IMR-90 (cell line): Measurements from ENCODE around the gene MAPKAPK5. TPM values are rescaled to one million over a fixed set of nuclear protein-coding genes. Genes with fewer than 3 reads are reported as not detected.

Experiments used
- ATAC-seq: fragments of 200-7000 bp; cut with Tn5 transposase; 2 replicates; pipeline ENCODE4 v1.9.1; 2020; ENCODE audit warnings: low read depth, mild to moderate bottlenecking, moderate library complexity
- BruUV-seq: library from RNA; stranded (reverse); fragments of 400-500 nt; replicated peaks from 2 replicates; lab custom pipeline; 2021; lab: Mats Ljungman, UMichigan
- CTCF ChIA-PET: fragments of 300-600 bp; formaldehyde crosslinking; extraction: SDS; loops from one replicate; lab custom pipeline; 2021; ENCODE audit warnings: antibody characterized with exemption; lab: Yijun Ruan, JAX
- POLR2A ChIA-PET: fragments of 300-600 bp; sonication (Branson Sonifier 250); formaldehyde crosslinking; loops from one replicate; lab custom pipeline; 2022; ENCODE audit warnings: antibody characterized with exemption; ENCODE audit not compliant: unreplicated experiment; lab: Charles Lee
- DNase-seq: peaks from one replicate; pipeline ENCODE4 v3.0.0; 2013
- H2AFZ ChIP-seq: replicated peaks from 2 replicates; pipeline ENCODE3; 2013; ENCODE audit warnings: low read length, mild to moderate bottlenecking; ENCODE audit not compliant: poor library complexity
- H2AK5ac ChIP-seq: 2 replicates; pipeline ENCODE4 v1.6.1; 2013; ENCODE audit warnings: low read depth, low read length, inconsistent platforms
- H2AK9ac ChIP-seq: replicated peaks from 2 replicates; pipeline ENCODE3; 2013; ENCODE audit warnings: mild to moderate bottlenecking, low read depth, low read length, moderate library complexity; ENCODE audit not compliant: poor library complexity
- H2BK120ac ChIP-seq: 2 replicates; pipeline ENCODE4 v1.6.1; 2013; ENCODE audit warnings: low read depth, low read length, inconsistent platforms
- H2BK15ac ChIP-seq: 3 replicates; pipeline ENCODE4 v1.6.1; 2013; ENCODE audit warnings: low read depth, low read length, inconsistent platforms
- H2BK20ac ChIP-seq: 2 replicates; pipeline ENCODE4 v1.6.1; 2013; ENCODE audit warnings: low read depth, mild to moderate bottlenecking, inconsistent platforms, low read length, moderate library complexity
- H2BK5ac ChIP-seq: 2 replicates; pipeline ENCODE4 v1.6.1; 2013; ENCODE audit warnings: mild to moderate bottlenecking, low read depth, low read length, inconsistent platforms; ENCODE audit not compliant: poor library complexity, severe bottlenecking
- H3K14ac ChIP-seq: replicated peaks from 2 replicates; pipeline ENCODE4 v1.6.1; 2013; ENCODE audit warnings: low read depth, low read length, inconsistent platforms
- H3K18ac ChIP-seq: 2 replicates; pipeline ENCODE4 v1.6.1; 2013; ENCODE audit warnings: low read depth, low read length, control low read depth
- H3K23ac ChIP-seq: 2 replicates; pipeline ENCODE4 v1.6.1; 2013; ENCODE audit warnings: low read depth, low read length, inconsistent platforms
- H3K27ac ChIP-seq: 2 replicates; pipeline ENCODE4 v1.5.1; 2013; ENCODE audit warnings: mild to moderate bottlenecking, control low read depth, low read length; ENCODE audit not compliant: insufficient read depth
- H3K27me3 ChIP-seq: 2 replicates; pipeline ENCODE4 v1.6.1; 2013; ENCODE audit warnings: low read length; ENCODE audit not compliant: control insufficient read depth, insufficient read depth
- H3K36me3 ChIP-seq: 2 replicates; pipeline ENCODE4 v1.6.1; 2013; ENCODE audit warnings: low read length, mixed read lengths; ENCODE audit not compliant: control insufficient read depth, insufficient read depth
- H3K4ac ChIP-seq: 2 replicates; pipeline ENCODE4 v1.6.1; 2013; ENCODE audit warnings: low read depth, low read length, inconsistent platforms
- H3K4me1 ChIP-seq: 2 replicates; pipeline ENCODE4 v1.6.1; 2013; ENCODE audit warnings: low read length, mixed read lengths; ENCODE audit not compliant: control insufficient read depth, insufficient read depth
- H3K4me2 ChIP-seq: 2 replicates; pipeline ENCODE4 v1.6.1; 2013; ENCODE audit warnings: low read depth, mild to moderate bottlenecking, control low read depth, low read length, moderate library complexity
- H3K4me3 ChIP-seq: 2 replicates; pipeline ENCODE4 v1.5.1; 2013; ENCODE audit warnings: low read depth, mild to moderate bottlenecking, control low read depth, low read length, moderate library complexity; ENCODE audit not compliant: insufficient read depth
- H3K56ac ChIP-seq: 2 replicates; pipeline ENCODE4 v1.6.1; 2013; ENCODE audit warnings: low read length, inconsistent platforms; ENCODE audit not compliant: insufficient read depth; ENCODE audit errors: extremely low read depth
- H3K79me1 ChIP-seq, 2 experiments: 2 replicates each; pipeline ENCODE4 v1.6.1; 2013; ENCODE audit warnings: low read length in 2 of 2, inconsistent platforms in 1 of 2, low read depth in 1 of 2
- H3K9ac ChIP-seq: 2 replicates; pipeline ENCODE4 v1.6.1; 2013; ENCODE audit warnings: low read depth, low read length, control low read depth
- H3K9me1 ChIP-seq: 2 replicates; pipeline ENCODE4 v1.6.1; 2013; ENCODE audit warnings: low read length, inconsistent platforms; ENCODE audit not compliant: insufficient read depth
- H3K9me3 ChIP-seq: 2 replicates; pipeline ENCODE4 v1.6.1; 2013; ENCODE audit warnings: low read length; ENCODE audit not compliant: control insufficient read depth, insufficient read depth
- H4K20me1 ChIP-seq: 2 replicates; pipeline ENCODE4 v1.6.1; 2013; ENCODE audit warnings: low read length, inconsistent platforms; ENCODE audit not compliant: insufficient read depth
- H4K5ac ChIP-seq: 2 replicates; pipeline ENCODE4 v1.6.1; 2013; ENCODE audit warnings: mild to moderate bottlenecking, low read depth, low read length, control low read depth
- H4K8ac ChIP-seq, 2 experiments: 2 replicates each; pipeline ENCODE4 v1.6.1; 2013; ENCODE audit warnings: low read depth in 2 of 2, low read length in 2 of 2, control low read depth in 1 of 2, inconsistent platforms in 1 of 2
- H4K91ac ChIP-seq: 2 replicates; pipeline ENCODE4 v1.6.1; 2013; ENCODE audit warnings: low read depth, low read length, inconsistent platforms; ENCODE audit not compliant: insufficient read depth
- BHLHE40 ChIP-seq: fragments of 150-350 bp; IDR thresholded peaks from 2 replicates; pipeline ENCODE4 v1.6.1; 2016; ENCODE audit warnings: mild to moderate bottlenecking, low read depth, low read length
- CHD1 ChIP-seq: IDR thresholded peaks from 2 replicates; pipeline ENCODE4 v1.6.1; 2012; ENCODE audit warnings: low read depth, low read length, improper control_type of control experiment
- ELK1 ChIP-seq: fragments of 150-350 bp; IDR thresholded peaks from 2 replicates; pipeline ENCODE4 v1.6.1; 2016; ENCODE audit warnings: low read depth, mild to moderate bottlenecking, low read length, moderate library complexity, borderline replicate concordance
- MAFK ChIP-seq: IDR thresholded peaks from 2 replicates; pipeline ENCODE4 v1.6.1; 2012; ENCODE audit warnings: low read depth, low read length, improper control_type of control experiment
- MAZ ChIP-seq: IDR thresholded peaks from 2 replicates; pipeline ENCODE4 v1.6.1; 2012; ENCODE audit warnings: low read depth, mild to moderate bottlenecking, low read length, improper control_type of control experiment, moderate library complexity, borderline replicate concordance
- POLR2A ChIP-seq: IDR thresholded peaks from 2 replicates; pipeline ENCODE4 v1.6.1; 2012; ENCODE audit warnings: mild to moderate bottlenecking, low read depth, low read length
- RAD21 ChIP-seq: IDR thresholded peaks from 2 replicates; pipeline ENCODE4 v1.6.1; 2012; ENCODE audit warnings: low read length, improper control_type of control experiment
- RCOR1 ChIP-seq: IDR thresholded peaks from 2 replicates; pipeline ENCODE4 v1.6.1; 2012; ENCODE audit warnings: mild to moderate bottlenecking, low read length, improper control_type of control experiment; ENCODE audit not compliant: insufficient replicate concordance
- RFX5 ChIP-seq: IDR thresholded peaks from 2 replicates; pipeline ENCODE4 v1.8.0; 2012; ENCODE audit warnings: low read depth, mild to moderate bottlenecking, low read length, moderate library complexity
- WGBS, 2 experiments: methylation state at CpG; one replicate each; pipeline versions ENCODE4 v1.1.5 to v1.1.7; 2013; ENCODE audit warnings: missing lambda C conversion rate in 2 of 2; ENCODE audit not compliant: insufficient read length in 1 of 2; ENCODE audit errors: extremely low coverage in 2 of 2; 5-methylcytosine and 5-hydroxymethylcytosine counted together
- dilution Hi-C: fragments of 300-500 bp; cut with HindIII; formaldehyde crosslinking; loops from one replicate; pipeline ENCODE4 v1.14.3; 2018; ENCODE audit warnings: low sequenced_read_pairs; ENCODE audit not compliant: unreplicated experiment
- in situ Hi-C: fragments of 300-500 bp; cut with MboI; formaldehyde crosslinking; loops from 3 replicates; pipeline ENCODE4 v1.14.3; 2019; ENCODE audit warnings: low sequenced_read_pairs, inconsistent platforms, mixed read lengths
- intact Hi-C: fragments of 100-400 bp; cut with micrococcal nuclease; formaldehyde crosslinking; loops from 2 replicates; pipeline ENCODE4 v1.10.0; 2022
- polyA plus RNA-seq, 3 experiments: library from polyadenylated mRNA; depleted of rRNA; stranded (reverse); fragments of >200 nt; gene quantifications; 2 replicates each; pipeline ENCODE4 v1.2.3, GENCODE V29; 2012; ENCODE audit warnings: low replicate concordance in 1 of 3
- total RNA-seq: library from RNA; depleted of rRNA; stranded (reverse); fragments of >200 nt; gene quantifications from 2 replicates; pipeline ENCODE4 v1.2.3, GENCODE V29; 2012
- TF ChIP-seq, protein P1 (sequence below): conservative IDR thresholded peaks from 2 replicates; pipeline ENCODE4 v1.5.1; 2012; ENCODE audit warnings: mild to moderate bottlenecking, low read depth, low read length, improper control_type of control experiment

The MAPKAPK5 gene
- total and polyA plus RNA-seq, 2 of the 4 experiments (the other 2 are of a cell fraction): 35.0 to 44.6 TPM

- dilution Hi-C loops: no loop called here
Measured at GRCh38 chr12:111838353-111838752, 3.7 kb upstream of the MAPKAPK5 start.

More at GRCh38 chr12:111838353-111838752, 3.7 kb upstream of the MAPKAPK5 start:
- ATAC-seq: no peak
- Histone ChIP-seq H3K9me1 (no peaks in the 10 kb centered on the region), H3K36me3 (peaks cover 4% of the 10 kb centered on the region; the same call in 1 of the 2 replicates), H3K9me3 (no peaks in the 10 kb centered on the region), H3K23ac (no peak overlapping the region), H3K4ac (no peak overlapping the region), H3K14ac (no peak overlapping the region), H3K4me3 (no peak overlapping the region), H2BK5ac (no peak overlapping the region), H2BK20ac (no peak overlapping the region), H4K91ac (no peak overlapping the region), H3K79me1 (peaks cover 19 to 21% of the 10 kb centered on the region in 2 experiments), H3K4me2 (no peak overlapping the region), H3K9ac (no peak overlapping the region), H2BK15ac (no peak overlapping the region), H4K20me1 (peaks cover 3% of the 10 kb centered on the region; the same call in 1 of the 2 replicates), H2AK5ac (no peak overlapping the region), H3K18ac (no peak overlapping the region), H4K8ac (no peak overlapping the region), H2BK120ac (no peak overlapping the region), H3K27me3 (no peaks in the 10 kb centered on the region), H3K4me1 (no peaks in the 10 kb centered on the region), H3K27ac (no peak overlapping the region), H4K5ac (no peak overlapping the region), H2AK9ac (no peak overlapping the region), H3K56ac (no peak overlapping the region), H2AFZ (no peak overlapping the region)
- intact Hi-C loops (no loop called here), in situ Hi-C loops (no loop called here)
- WGBS, 2 experiments: 100% methylated on average over 1 of the region's 3 CpGs; no CpG with 5 or more reads in 1 of the 2 experiments
- BruUV-seq: no TSS peak
- DNase-seq: no peak
- TF ChIP-seq, protein P1, sequence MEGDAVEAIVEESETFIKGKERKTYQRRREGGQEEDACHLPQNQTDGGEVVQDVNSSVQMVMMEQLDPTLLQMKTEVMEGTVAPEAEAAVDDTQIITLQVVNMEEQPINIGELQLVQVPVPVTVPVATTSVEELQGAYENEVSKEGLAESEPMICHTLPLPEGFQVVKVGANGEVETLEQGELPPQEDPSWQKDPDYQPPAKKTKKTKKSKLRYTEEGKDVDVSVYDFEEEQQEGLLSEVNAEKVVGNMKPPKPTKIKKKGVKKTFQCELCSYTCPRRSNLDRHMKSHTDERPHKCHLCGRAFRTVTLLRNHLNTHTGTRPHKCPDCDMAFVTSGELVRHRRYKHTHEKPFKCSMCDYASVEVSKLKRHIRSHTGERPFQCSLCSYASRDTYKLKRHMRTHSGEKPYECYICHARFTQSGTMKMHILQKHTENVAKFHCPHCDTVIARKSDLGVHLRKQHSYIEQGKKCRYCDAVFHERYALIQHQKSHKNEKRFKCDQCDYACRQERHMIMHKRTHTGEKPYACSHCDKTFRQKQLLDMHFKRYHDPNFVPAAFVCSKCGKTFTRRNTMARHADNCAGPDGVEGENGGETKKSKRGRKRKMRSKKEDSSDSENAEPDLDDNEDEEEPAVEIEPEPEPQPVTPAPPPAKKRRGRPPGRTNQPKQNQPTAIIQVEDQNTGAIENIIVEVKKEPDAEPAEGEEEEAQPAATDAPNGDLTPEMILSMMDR: no peak
- TF ChIP-seq ELK1 (no peak), RAD21 (no peak), MAFK (no peak), RCOR1 (no peak), BHLHE40 (no peak), RFX5 (no peak), CHD1 (no peak), MAZ (no peak), POLR2A (no peak)
- POLR2A ChIA-PET: no interaction called here
- CTCF ChIA-PET: interaction anchor here (0.6 kb wide), 1 partner anchor 524 kb away, joined by 3 read pairs; no protein-coding TSS in a partner anchor
